Measurements from ENCODE around the gene ZNF710. TPM values are rescaled to one million over a fixed set of nuclear protein-coding genes. Genes with fewer than 3 reads are reported as not detected.

ZNF710 gene
- total RNA-seq, 1 experiment from 2014 or later: 10.0 TPM

DNA sequence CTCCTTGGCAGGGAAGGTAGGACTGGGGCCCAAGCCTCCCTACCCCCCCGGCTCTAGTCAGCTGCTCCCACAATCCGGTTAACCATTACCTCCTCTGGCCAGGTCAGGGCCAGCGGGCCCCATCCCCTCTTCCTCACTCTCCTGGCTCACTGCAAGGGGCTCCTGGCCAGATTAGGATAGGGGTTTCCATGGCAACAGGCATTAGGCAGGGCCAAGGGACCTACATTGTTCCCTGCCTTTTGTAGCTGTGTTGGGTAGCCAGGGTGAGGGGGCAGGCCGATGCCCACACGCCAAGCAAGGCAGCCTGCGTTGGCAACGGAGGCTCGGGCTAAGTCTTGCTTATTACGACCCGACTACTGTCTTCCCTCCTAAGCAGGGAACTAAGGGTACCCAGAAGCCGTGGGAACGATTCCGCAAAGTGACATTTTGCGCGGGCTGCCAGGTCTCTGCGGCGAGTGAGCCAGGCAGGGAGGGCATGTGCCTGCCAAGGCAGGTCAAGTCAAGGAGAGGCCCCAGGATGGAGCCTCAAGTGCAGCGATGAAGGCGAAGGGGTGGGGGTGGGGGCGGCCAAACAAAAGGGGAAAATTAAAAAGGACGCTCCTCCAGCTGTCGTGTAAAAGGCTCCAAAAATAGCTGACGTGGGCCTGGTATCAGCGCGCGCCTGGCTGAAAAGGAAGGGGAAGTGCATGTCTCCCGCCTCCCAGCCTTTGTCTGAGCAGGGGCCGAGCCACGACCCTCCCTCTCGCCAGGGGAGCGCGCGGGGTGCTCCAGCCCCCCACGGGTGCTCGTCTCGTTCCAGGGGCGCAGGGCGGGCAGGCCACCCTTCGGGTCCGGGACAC lies 100.2 kb downstream of the ZNF710 start:
- peaks cover 14 to 34% of the 10 kb centered on the region in 2 experiments for H3K4me1 ChIP-seq (ENCODE audit: control insufficient read depth in 1 of 2, insufficient read depth in 2 of 2, low read length in 2 of 2)
- TF ChIP-seq CEBPB (IDR thresholded peaks at IDR 0.05; ENCODE audit: low read depth): no peak
- no peak for TF ChIP-seq EZH2 (IDR thresholded peaks at IDR 0.05)
- no peak for TF ChIP-seq POLR2A (IDR thresholded peaks at IDR 0.05; ENCODE audit: borderline replicate concordance, extremely low read depth, insufficient read depth, insufficient read length)
- TF ChIP-seq, protein P1, sequence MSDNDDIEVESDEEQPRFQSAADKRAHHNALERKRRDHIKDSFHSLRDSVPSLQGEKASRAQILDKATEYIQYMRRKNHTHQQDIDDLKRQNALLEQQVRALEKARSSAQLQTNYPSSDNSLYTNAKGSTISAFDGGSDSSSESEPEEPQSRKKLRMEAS (IDR thresholded peaks at IDR 0.05): no peak
- no peak for TF ChIP-seq SIN3A (IDR thresholded peaks at IDR 0.05; ENCODE audit: low read depth)
- no peak for TF ChIP-seq CBX3 (IDR thresholded peaks at IDR 0.05; ENCODE audit: low read depth)
- TF ChIP-seq, protein P2, sequence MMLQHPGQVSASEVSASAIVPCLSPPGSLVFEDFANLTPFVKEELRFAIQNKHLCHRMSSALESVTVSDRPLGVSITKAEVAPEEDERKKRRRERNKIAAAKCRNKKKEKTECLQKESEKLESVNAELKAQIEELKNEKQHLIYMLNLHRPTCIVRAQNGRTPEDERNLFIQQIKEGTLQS (IDR thresholded peaks at IDR 0.05): no peak
- no peak for TF ChIP-seq JUND (IDR thresholded peaks at IDR 0.05)
- no peak for TF ChIP-seq YY1 (IDR thresholded peaks at IDR 0.05; ENCODE audit: extremely low read depth, insufficient replicate concordance, low read depth, low read length)
- TF ChIP-seq, protein P3, sequence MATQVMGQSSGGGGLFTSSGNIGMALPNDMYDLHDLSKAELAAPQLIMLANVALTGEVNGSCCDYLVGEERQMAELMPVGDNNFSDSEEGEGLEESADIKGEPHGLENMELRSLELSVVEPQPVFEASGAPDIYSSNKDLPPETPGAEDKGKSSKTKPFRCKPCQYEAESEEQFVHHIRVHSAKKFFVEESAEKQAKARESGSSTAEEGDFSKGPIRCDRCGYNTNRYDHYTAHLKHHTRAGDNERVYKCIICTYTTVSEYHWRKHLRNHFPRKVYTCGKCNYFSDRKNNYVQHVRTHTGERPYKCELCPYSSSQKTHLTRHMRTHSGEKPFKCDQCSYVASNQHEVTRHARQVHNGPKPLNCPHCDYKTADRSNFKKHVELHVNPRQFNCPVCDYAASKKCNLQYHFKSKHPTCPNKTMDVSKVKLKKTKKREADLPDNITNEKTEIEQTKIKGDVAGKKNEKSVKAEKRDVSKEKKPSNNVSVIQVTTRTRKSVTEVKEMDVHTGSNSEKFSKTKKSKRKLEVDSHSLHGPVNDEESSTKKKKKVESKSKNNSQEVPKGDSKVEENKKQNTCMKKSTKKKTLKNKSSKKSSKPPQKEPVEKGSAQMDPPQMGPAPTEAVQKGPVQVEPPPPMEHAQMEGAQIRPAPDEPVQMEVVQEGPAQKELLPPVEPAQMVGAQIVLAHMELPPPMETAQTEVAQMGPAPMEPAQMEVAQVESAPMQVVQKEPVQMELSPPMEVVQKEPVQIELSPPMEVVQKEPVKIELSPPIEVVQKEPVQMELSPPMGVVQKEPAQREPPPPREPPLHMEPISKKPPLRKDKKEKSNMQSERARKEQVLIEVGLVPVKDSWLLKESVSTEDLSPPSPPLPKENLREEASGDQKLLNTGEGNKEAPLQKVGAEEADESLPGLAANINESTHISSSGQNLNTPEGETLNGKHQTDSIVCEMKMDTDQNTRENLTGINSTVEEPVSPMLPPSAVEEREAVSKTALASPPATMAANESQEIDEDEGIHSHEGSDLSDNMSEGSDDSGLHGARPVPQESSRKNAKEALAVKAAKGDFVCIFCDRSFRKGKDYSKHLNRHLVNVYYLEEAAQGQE (IDR thresholded peaks at IDR 0.05; ENCODE audit: low read depth): no peak
- TF ChIP-seq RAD21 (IDR thresholded peaks at IDR 0.05; ENCODE audit: low read depth): no peak
- no peak for TF ChIP-seq EZH2phosphoT487 (IDR thresholded peaks at IDR 0.05; ENCODE audit: borderline replicate concordance)
- TF ChIP-seq ZNF274 (IDR thresholded peaks at IDR 0.05; ENCODE audit: low read depth, low read length): no peak
- TF ChIP-seq ELF1 (IDR thresholded peaks at IDR 0.05; ENCODE audit: borderline replicate concordance, low read depth): no peak
- no peak for TF ChIP-seq TCF7L2 (IDR thresholded peaks at IDR 0.05; ENCODE audit: borderline replicate concordance, extremely low read depth, insufficient read depth, insufficient read length)
- no peak for TF ChIP-seq ZFX (IDR thresholded peaks at IDR 0.05)
- TF ChIP-seq FOSL1 (IDR thresholded peaks at IDR 0.05; ENCODE audit: low read depth): no peak
- TF ChIP-seq, protein P4, sequence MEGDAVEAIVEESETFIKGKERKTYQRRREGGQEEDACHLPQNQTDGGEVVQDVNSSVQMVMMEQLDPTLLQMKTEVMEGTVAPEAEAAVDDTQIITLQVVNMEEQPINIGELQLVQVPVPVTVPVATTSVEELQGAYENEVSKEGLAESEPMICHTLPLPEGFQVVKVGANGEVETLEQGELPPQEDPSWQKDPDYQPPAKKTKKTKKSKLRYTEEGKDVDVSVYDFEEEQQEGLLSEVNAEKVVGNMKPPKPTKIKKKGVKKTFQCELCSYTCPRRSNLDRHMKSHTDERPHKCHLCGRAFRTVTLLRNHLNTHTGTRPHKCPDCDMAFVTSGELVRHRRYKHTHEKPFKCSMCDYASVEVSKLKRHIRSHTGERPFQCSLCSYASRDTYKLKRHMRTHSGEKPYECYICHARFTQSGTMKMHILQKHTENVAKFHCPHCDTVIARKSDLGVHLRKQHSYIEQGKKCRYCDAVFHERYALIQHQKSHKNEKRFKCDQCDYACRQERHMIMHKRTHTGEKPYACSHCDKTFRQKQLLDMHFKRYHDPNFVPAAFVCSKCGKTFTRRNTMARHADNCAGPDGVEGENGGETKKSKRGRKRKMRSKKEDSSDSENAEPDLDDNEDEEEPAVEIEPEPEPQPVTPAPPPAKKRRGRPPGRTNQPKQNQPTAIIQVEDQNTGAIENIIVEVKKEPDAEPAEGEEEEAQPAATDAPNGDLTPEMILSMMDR (IDR thresholded peaks at IDR 0.05 in 2 of 3, conservative IDR thresholded peaks at IDR 0.05 in 1 of 3; ENCODE audit: borderline replicate concordance in 1 of 3, insufficient read depth in 1 of 3, low read depth in 2 of 3, low read length in 2 of 3): no peak
- H3K9me3 ChIP-seq (ENCODE audit: control insufficient read depth in 1 of 2, insufficient read depth in 1 of 2, low read depth in 1 of 2, low read length in 2 of 2): no peaks in the 10 kb centered on the region
- ATAC-seq (no peak; the same call in 1 of the 2 replicates), DNase-seq (ENCODE audit: low read depth, low spot score) (no peak)
- ChIA-PET RAD21 (ENCODE audit: low non-redundant PET in 1 of 2, low total read pairs in 2 of 2, uncharacterized antibody in 2 of 2, unreplicated experiment in 2 of 2) (no interaction called here), CTCF (interaction anchor here (1.5 to 1.8 kb wide), 2 partner anchors 14 kb away, joined by 8 to 9 read pairs; no protein-coding TSS in a partner anchor), POLR2A (interaction anchor here (1.7 kb wide), 1 partner anchor 133 kb away, joined by 3 read pairs; the partner anchor contains the start of genes CIB1 and GDPGP1)
- H3K79me2 ChIP-seq (ENCODE audit: insufficient read depth, low read length): no peaks in the 10 kb centered on the region
- H3K4me2 ChIP-seq (ENCODE audit: low read length): peak overlapping the region; percentile 93
- no peaks in the 10 kb centered on the region for H3K36me3 ChIP-seq (ENCODE audit: control insufficient read depth in 1 of 2, insufficient read depth in 2 of 2, low read length in 2 of 2)
- BruUV-seq (replicated peaks): no TSS peak
- intact Hi-C loops (cut with micrococcal nuclease): no loop called here
- peak overlapping the region; percentile 86 for H3K9ac ChIP-seq (ENCODE audit: low read length)
- peak overlapping the region; percentile 56 to 77 for H3K4me3 ChIP-seq (replicated peaks in 1 of 2; ENCODE audit: low read depth in 1 of 2, low read length in 2 of 2)
- no peak overlapping the region for H2AFZ ChIP-seq (ENCODE audit: low read depth, low read length, poor library complexity, severe bottlenecking)
- no peaks in the 10 kb centered on the region for H3K27me3 ChIP-seq (ENCODE audit: insufficient read depth, low read length)
- H4K20me1 ChIP-seq (ENCODE audit: insufficient read depth): no peaks in the 10 kb centered on the region
- no peaks in the 10 kb centered on the region for H3K9me2 ChIP-seq (ENCODE audit: insufficient read depth)
- peak overlapping the region; percentile 82; the same call in 1 of the 2 replicates for H3K27ac ChIP-seq (ENCODE audit: low read depth, low read length)
